ENCODE results near the gene HK2.

HK2 gene

DNA sequence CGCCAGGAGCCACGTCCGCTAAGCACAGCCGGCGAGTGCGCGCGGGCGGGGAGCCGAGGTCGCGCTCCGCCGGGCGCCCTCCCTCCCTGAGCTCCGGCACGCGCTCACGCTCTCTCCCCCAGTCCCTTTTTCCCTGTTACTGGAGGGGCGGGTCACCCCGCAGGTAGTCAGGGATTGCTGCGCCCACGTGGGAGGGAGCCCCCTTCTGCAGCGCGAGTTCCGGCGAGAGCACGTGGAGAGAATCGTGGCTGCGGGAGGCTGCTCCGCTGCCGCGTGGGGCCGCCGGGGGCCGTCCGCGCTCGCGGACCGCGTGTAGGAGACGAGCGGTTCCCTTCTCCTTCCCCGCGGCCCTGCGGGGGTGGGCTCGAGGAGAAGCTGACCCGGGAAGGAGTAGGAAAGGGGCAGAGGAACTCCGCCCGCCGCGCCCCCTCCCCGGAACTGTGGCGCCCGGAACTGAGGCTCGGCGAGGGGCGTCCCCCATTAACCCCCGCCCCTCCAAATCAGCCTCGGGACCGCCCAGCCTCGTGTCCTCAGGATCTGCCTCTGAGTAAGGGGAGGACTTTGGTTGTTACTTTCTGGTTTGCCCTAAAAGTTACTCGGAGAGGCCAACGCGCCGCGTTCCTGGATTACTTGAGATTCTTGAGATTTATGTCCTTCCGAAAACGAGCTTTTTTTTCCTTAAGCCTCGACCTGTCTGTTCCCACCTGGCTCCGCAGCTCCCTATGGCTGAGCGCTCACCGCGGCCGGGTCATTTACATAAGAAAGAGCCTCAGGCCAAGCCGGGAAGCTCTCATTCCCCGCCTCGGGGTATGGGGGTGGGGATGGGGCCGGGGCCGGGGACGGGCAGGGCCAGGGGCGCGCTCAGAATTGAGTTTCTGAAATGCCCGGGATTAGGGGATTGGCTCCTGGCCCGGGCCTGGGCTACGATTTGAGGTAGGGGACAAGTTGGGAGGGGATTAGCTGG, 1.1 kb downstream of the HK2 start:
- Histone ChIP-seq H3K9ac (ENCODE audit: low read length) (peak overlapping the region; percentile 88), H3K27me3 (replicated peaks; ENCODE audit: insufficient read depth, low read length) (no peaks in the 10 kb centered on the region), H3K79me2 (ENCODE audit: low read length) (peaks cover 57% of the 10 kb centered on the region), H2AFZ (ENCODE audit: low read length) (peak overlapping the region; percentile 90), H3K4me3 (ENCODE audit: low read length) (peak overlapping the region; percentile 96), H3K9me2 (replicated peaks; ENCODE audit: insufficient read depth, low read length) (no peaks in the 10 kb centered on the region), H3K36me3 (replicated peaks; ENCODE audit: insufficient read depth, low read length) (no peaks in the 10 kb centered on the region), H3K27ac (ENCODE audit: low read length) (peak overlapping the region; percentile 64), H4K20me1 (ENCODE audit: insufficient read depth, low read length) (0 out of 2 replicates have a peak, but pooled peaks cover 2% of the 10 kb centered on the region), H3K4me2 (ENCODE audit: low read depth, low read length) (peak overlapping the region; percentile 89), H3K9me3 (replicated peaks; ENCODE audit: insufficient read depth, low read length) (no peaks in the 10 kb centered on the region), H3F3A (ENCODE audit: insufficient read depth, low read length) (peaks cover 14% of the 10 kb centered on the region), H3K4me1 (ENCODE audit: low read length) (peaks cover 17% of the 10 kb centered on the region)
- peak; percentile 74 for DNase-seq
- TF ChIP-seq, protein P1, sequence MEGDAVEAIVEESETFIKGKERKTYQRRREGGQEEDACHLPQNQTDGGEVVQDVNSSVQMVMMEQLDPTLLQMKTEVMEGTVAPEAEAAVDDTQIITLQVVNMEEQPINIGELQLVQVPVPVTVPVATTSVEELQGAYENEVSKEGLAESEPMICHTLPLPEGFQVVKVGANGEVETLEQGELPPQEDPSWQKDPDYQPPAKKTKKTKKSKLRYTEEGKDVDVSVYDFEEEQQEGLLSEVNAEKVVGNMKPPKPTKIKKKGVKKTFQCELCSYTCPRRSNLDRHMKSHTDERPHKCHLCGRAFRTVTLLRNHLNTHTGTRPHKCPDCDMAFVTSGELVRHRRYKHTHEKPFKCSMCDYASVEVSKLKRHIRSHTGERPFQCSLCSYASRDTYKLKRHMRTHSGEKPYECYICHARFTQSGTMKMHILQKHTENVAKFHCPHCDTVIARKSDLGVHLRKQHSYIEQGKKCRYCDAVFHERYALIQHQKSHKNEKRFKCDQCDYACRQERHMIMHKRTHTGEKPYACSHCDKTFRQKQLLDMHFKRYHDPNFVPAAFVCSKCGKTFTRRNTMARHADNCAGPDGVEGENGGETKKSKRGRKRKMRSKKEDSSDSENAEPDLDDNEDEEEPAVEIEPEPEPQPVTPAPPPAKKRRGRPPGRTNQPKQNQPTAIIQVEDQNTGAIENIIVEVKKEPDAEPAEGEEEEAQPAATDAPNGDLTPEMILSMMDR (IDR thresholded peaks at IDR 0.05; ENCODE audit: low read length): no peak
- no peak for TF ChIP-seq EZH2phosphoT487 (IDR thresholded peaks at IDR 0.05; ENCODE audit: low read length)
- TF ChIP-seq EZH2 (optimal IDR thresholded peaks at IDR 0.05; ENCODE audit: low read depth, low read length): no peak

- peaks cover 17% of the 10 kb centered on the region for H3K4me1 ChIP-seq (ENCODE audit: low read length)
- H3K27ac ChIP-seq (ENCODE audit: low read length): peak overlapping the region; percentile 18; the same call in 1 of the 2 replicates
- peak overlapping the region; percentile 96 for H3K4me3 ChIP-seq (ENCODE audit: low read length)
- H3K79me2 ChIP-seq (ENCODE audit: low read length): peaks cover 64% of the 10 kb centered on the region
- peak overlapping the region; percentile 89 for H3K4me2 ChIP-seq (ENCODE audit: low read depth, low read length)
- H4K20me1 ChIP-seq (ENCODE audit: insufficient read depth, low read length): 0 out of 2 replicates have a peak, but pooled peaks cover 2% of the 10 kb centered on the region
- H3K36me3 ChIP-seq (replicated peaks; ENCODE audit: insufficient read depth, low read length): no peaks in the 10 kb centered on the region
- peaks cover 14% of the 10 kb centered on the region for H3F3A ChIP-seq (ENCODE audit: insufficient read depth, low read length)
- H3K9ac ChIP-seq (ENCODE audit: low read length): peak overlapping the region; percentile 88; the same call in 1 of the 2 replicates
- H3K9me3 ChIP-seq (replicated peaks; ENCODE audit: insufficient read depth, low read length): no peaks in the 10 kb centered on the region
- no peaks in the 10 kb centered on the region for H3K9me2 ChIP-seq (replicated peaks; ENCODE audit: insufficient read depth, low read length)
- peak overlapping the region; percentile 90; the same call in 1 of the 2 replicates for H2AFZ ChIP-seq (ENCODE audit: low read length)
- no peaks in the 10 kb centered on the region for H3K27me3 ChIP-seq (replicated peaks; ENCODE audit: insufficient read depth, low read length)
- peak; percentile 68 for DNase-seq
- TF ChIP-seq EZH2 (optimal IDR thresholded peaks at IDR 0.05; ENCODE audit: low read depth, low read length): no peak
- TF ChIP-seq, protein P1 (IDR thresholded peaks at IDR 0.05; ENCODE audit: low read length): peak; percentile 78
These were observed 2.1 kb downstream of the HK2 start for GRCh38 chr2:74835831-74836674.

DNA sequence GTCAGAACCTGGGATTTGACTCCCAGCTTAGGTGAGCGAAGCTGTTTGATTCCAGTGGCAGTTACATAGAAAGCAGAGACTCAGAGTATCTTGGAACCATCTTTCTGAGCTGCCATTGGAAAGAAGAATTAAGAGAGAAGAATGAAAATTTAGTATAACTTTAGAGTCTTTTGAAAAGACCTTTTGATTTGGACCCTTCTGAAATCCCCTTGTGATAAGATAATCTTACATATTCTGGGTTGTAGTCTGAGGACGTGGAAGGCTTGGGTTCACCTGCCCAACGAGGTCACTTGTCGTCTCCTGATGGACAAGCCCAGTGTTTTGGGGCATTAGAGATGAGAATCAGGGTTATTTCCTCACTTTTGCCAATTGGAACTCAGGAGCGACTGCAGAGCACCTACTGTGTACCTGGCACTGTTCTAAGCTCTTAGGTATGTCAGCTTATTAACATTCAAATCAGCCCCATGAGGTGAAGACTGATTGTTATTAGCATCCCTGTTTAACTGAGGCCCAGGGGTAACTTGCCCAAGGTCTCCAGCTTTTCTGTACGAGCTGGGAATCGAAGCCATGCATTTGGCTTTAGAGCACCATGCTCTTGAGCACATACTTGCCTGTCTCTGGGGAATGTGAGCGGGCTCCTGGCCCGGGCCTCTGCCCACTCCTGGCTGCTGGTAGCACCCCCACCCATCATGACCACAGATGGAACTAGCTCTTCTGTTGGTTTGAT, 2.9 kb downstream of the HK2 start:
- Histone ChIP-seq H2AFZ (ENCODE audit: low read length) (no peak overlapping the region), H3K4me2 (ENCODE audit: low read depth, low read length) (peak overlapping the region; percentile 89; the same call in 1 of the 2 replicates), H3K9me3 (replicated peaks; ENCODE audit: insufficient read depth, low read length) (no peaks in the 10 kb centered on the region), H3K9me2 (replicated peaks; ENCODE audit: insufficient read depth, low read length) (no peaks in the 10 kb centered on the region), H3F3A (ENCODE audit: insufficient read depth, low read length) (peaks cover 14% of the 10 kb centered on the region), H3K4me1 (ENCODE audit: low read length) (peaks cover 17% of the 10 kb centered on the region), H3K36me3 (replicated peaks; ENCODE audit: insufficient read depth, low read length) (no peaks in the 10 kb centered on the region), H3K79me2 (ENCODE audit: low read length) (peaks cover 72% of the 10 kb centered on the region), H3K27ac (ENCODE audit: low read length) (no peak overlapping the region), H3K4me3 (ENCODE audit: low read length) (no peak overlapping the region), H3K27me3 (replicated peaks; ENCODE audit: insufficient read depth, low read length) (no peaks in the 10 kb centered on the region), H4K20me1 (ENCODE audit: insufficient read depth, low read length) (0 out of 2 replicates have a peak, but pooled peaks cover 2% of the 10 kb centered on the region), H3K9ac (ENCODE audit: low read length) (no peak overlapping the region)
- TF ChIP-seq, protein P1 (IDR thresholded peaks at IDR 0.05; ENCODE audit: low read length): no peak
- no peak for TF ChIP-seq EZH2 (optimal IDR thresholded peaks at IDR 0.05; ENCODE audit: low read depth, low read length)
- TF ChIP-seq EZH2phosphoT487 (IDR thresholded peaks at IDR 0.05; ENCODE audit: low read length): no peak
- DNase-seq: no peak

Measured in MM.1S (cell line).